Adipocyte (in vitro differentiated cells): ENCODE measurements around the gene CLEC2D.
A peak's percentile ranks its signal among the peaks of the same experiment; 100 is the strongest.
"Not testable (repeated sequence)": the region's sequence is repeated elsewhere in the genome, so short reads cannot be mapped to it uniquely, and the experiment has no call there.

Experiments
- DNase-seq: peaks from one replicate; pipeline ENCODE4 v3.0.0-alpha.2; 2015; ENCODE audit warnings: low read depth
- H3K27me3 ChIP-seq: replicated peaks from 2 replicates; pipeline ENCODE4 v1.7.0; 2013; ENCODE audit warnings: mild to moderate bottlenecking, low read length, moderate library complexity; ENCODE audit not compliant: control insufficient read depth, insufficient read depth
- H3K36me3 ChIP-seq: 2 replicates; pipeline ENCODE4 v1.7.0; 2013; ENCODE audit warnings: low read length, mild to moderate bottlenecking, moderate library complexity; ENCODE audit not compliant: control insufficient read depth, insufficient read depth, severe bottlenecking
- H3K4me1 ChIP-seq: 2 replicates; pipeline ENCODE4 v1.7.0; 2013; ENCODE audit warnings: mild to moderate bottlenecking, low read length, moderate library complexity; ENCODE audit not compliant: control insufficient read depth, insufficient read depth
- H3K4me3 ChIP-seq: 2 replicates; pipeline ENCODE4 v1.7.0; 2013; ENCODE audit warnings: mild to moderate bottlenecking, low read length, moderate library complexity
- H3K9ac ChIP-seq: 2 replicates; pipeline ENCODE4 v1.7.0; 2013; ENCODE audit warnings: mild to moderate bottlenecking, low read length, moderate library complexity
- H3K9me3 ChIP-seq: 2 replicates; pipeline ENCODE4 v1.7.0; 2013; ENCODE audit warnings: mild to moderate bottlenecking, low read length, moderate library complexity; ENCODE audit not compliant: control insufficient read depth

Gene CLEC2D

DNA sequence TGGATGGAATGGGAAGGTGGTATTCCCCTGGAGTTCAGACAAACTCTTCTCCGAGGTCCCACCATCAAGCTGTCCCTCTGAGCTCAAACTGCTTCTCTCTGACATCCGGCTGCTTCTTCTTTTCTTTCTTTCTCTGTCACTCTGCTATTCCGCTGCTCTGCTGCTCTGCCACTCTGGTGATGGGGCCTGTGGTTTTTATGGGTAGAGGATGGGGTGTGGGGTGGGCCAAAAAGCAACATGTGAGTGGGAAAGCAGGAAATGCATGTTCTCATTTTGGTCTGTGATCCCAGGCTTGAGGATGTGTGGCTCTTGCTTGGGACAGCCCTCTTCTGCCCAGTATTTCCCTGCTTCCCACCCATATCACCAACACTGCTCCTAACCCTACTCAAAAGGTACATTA is 32.7 kb downstream of the CLEC2D start:
- no peak overlapping the region for H3K9ac ChIP-seq
- H3K4me3 ChIP-seq = no peak overlapping the region
- H3K4me1 ChIP-seq = peaks cover 14% of the 10 kb centered on the region
- H3K27me3 ChIP-seq = no peaks in the 10 kb centered on the region
- no peak for DNase-seq
- no peaks in the 10 kb centered on the region for H3K9me3 ChIP-seq
- H3K36me3 ChIP-seq = no peaks in the 10 kb centered on the region

DNA sequence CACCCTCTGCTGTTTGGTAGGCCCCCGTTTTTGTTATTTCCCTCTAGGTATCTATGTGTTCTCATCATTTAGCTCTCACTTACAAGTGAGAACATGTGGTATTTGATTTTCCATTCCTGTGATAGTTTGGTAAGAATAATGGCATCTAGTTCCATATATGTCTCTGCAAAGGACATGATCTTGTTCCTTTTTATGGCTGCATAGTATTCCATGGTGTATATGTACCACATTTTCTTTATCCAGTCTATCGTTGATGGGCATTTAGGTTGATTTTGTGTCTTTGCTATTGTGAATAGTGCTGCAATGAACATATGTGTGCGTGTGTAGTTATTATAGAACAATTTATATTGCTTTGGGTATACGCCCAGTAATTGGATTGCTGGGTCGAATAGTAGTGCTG is 35.0 kb downstream of the CLEC2D start:
- not testable (repeated sequence) for H3K9ac ChIP-seq, H3K4me1 ChIP-seq, H3K9me3 ChIP-seq, H3K36me3 ChIP-seq, DNase-seq, H3K4me3 ChIP-seq, H3K27me3 ChIP-seq

DNA sequence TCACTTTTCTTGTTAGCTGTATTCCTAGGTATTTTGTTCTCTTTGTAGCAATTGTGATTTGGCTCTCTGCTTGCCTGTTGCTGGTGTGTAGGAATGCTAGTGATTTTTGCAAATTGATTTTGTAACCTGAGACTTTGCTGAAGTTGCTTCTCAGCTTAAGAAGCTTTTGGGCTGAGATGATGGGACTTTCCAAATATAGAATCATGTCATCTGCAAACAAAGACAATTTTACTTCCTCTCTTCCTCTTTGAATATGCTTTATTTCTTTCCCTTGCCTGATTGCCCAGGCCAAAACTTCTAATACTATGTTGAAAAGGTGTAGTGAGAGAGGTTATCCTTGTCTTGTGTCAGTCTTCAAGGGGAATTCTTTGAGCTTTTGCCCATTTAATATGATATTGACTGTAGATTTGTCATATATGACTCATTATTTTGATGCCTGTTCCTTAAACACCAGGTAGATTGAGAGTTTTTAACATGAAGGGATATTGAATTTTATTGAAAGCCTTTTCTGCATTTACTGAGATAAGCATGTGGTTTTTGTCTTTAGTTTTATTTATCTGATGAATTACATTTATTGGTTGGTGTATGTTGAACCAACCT is 36.7 kb downstream of the CLEC2D start:
- no peaks in the 10 kb centered on the region for H3K36me3 ChIP-seq
- H3K4me1 ChIP-seq = no peaks in the 10 kb centered on the region
- H3K9ac ChIP-seq = no peak overlapping the region
- H3K9me3 ChIP-seq = no peaks in the 10 kb centered on the region
- no peak overlapping the region for H3K4me3 ChIP-seq
- peaks cover 3% of the 10 kb centered on the region for H3K27me3 ChIP-seq
- DNase-seq = peak; percentile 5

DNA sequence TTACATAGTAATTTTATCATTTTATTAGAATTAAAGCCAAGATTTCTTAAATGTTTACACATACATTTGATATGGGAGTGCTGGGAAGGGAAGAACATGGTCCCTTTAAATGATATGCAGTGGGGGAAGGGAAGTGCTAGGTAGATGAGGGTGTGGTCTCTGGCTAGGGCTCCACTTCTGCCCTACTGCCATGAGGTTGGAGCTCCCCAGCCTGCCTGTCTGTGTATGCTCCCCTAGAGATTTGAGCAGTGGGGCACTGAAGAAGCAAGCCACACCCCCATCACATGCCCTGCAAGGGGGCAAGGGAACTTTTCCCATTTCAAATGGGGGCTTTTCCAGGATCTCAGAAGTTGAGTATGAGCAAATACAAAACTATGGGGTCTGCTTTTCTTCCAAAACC is 37.8 kb downstream of the CLEC2D start:
- Histone ChIP-seq H3K36me3 (no peaks in the 10 kb centered on the region), H3K4me1 (no peaks in the 10 kb centered on the region), H3K27me3 (peaks cover 3% of the 10 kb centered on the region), H3K9ac (no peak overlapping the region), H3K4me3 (no peak overlapping the region), H3K9me3 (no peaks in the 10 kb centered on the region)
- DNase-seq = no peak

DNA sequence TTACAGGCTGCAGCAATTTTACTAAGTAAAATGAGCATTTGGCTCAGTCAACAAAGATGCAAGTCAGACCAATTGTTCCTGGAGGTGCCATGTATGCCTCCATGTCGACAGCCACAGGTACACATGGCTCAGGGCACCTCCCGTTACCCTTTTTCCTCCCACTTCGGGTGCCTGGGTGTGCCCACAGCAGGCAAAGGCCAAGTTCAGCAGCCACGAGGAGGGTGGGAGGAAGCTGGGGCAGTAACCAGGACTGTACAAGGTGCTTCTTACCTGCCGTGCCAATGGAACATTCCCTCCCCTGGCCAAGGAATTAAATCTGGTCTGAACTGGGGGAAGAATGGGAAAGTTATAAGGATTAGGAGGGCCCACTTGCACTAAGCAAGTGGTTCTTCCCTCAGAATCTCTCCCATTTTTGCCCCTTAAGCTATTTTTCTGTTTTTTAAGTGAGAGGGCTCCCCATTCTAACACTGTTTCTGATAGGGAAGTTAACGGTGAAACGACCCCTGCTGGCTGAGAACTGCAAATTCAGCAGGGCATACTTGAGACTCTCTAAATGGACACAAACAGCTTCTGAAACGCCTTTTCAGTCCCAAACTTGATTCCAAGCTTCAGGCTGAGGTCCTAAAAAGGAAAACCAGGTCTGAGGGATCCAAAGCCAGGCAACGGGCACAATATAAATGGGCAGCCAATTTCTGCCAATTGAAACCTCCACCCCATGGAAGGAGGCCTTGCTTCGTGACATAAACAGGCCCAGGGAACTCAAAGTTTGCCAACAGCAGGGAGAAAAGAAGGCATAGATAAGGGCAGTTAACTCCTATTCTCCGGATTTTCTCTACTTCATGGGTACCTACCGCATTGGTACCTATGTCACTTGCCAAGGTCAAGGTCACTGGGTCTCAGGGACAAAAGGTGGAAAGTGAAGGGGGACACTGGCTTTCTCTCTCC is 38.6 kb downstream of the CLEC2D start:
- Histone ChIP-seq H3K27me3 (peaks cover 3% of the 10 kb centered on the region), H3K9ac (no peak overlapping the region), H3K4me3 (no peak overlapping the region), H3K4me1 (no peaks in the 10 kb centered on the region), H3K9me3 (no peaks in the 10 kb centered on the region), H3K36me3 (no peaks in the 10 kb centered on the region)
- DNase-seq = peak; percentile 85

DNA sequence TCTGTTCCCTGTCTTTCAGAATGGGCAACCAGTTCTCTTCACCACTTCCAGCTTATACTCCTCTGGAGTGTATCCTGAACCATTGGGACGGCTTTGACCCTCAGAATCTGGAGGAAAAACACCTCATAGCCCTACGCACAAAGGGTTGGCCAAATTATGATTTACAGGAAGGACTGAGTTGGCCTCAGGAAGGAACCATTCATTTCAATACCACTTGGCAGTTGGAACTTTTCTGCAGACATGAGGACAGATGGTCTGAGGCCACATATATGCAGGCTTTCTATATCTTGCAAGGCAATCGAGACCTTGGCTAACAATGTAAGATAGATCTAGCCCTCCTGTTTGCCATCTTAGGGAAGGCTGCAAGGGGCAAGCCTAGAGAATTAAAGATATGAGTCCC is 39.3 kb downstream of the CLEC2D start:
- no peak overlapping the region for H3K4me3 ChIP-seq
- H3K9me3 ChIP-seq = no peaks in the 10 kb centered on the region
- DNase-seq = no peak
- peaks cover 3% of the 10 kb centered on the region for H3K27me3 ChIP-seq
- no peaks in the 10 kb centered on the region for H3K36me3 ChIP-seq
- H3K9ac ChIP-seq = no peak overlapping the region
- no peaks in the 10 kb centered on the region for H3K4me1 ChIP-seq

DNA sequence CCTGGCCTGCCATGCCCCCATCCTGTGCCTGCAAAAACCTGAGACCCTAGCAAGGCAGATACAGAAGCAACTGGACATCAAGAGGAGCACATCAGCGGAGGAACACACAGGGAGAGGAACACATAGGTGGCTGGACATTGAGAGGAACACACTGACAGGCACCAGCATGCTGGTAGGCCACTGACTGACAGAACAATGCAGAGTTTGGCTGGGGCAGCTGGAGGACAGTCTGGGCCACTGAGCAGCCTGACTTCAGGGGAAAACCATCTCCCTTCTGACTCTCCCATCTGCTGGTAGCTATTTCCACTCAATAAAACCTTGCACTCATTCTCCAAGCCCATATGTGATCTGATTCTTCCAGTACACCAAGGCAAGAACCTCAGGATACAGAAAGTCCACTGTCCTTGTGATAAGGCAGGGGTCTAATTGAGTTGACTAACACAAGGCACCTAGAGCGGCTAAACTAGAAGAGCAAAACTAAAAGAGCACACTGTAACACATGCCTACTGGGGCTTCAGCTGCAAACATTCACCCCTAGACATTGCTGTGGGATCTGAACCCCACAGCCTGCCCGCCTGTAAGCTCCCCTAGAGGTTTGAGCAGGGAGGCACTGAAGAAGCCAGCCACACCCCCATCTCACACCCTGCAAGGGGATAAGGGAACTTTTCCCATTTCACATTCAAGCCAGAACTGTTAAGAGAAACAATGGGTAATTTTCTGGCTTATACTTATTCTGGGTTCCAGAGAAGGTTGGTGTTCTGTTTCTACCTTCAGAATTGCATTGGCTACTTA is 41.3 kb downstream of the CLEC2D start:
- Histone ChIP-seq H3K9ac (no peak overlapping the region), H3K4me3 (no peak overlapping the region), H3K9me3 (no peaks in the 10 kb centered on the region), H3K36me3 (no peaks in the 10 kb centered on the region), H3K4me1 (no peaks in the 10 kb centered on the region), H3K27me3 (peaks cover 3% of the 10 kb centered on the region)
- no peak for DNase-seq

DNA sequence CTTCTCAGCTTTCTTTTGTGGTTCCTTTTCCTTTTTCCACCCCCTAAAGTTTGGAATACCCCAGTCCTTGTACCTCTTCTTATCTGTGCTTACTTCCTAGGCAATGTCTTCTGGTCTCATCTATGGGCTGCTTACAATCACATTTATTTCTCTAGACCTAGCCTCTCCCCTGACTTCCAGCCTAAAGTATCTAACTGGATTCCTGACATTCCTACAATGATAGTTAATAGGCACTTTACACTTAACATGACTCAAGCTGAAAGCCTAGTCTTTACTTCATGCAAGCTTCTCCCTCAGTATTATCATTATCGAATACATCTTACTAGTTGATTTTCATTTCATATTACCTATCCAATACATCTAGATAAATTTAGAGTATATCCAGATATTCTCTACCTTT is 42.2 kb downstream of the CLEC2D start:
- Histone ChIP-seq H3K9me3 (no peaks in the 10 kb centered on the region), H3K9ac (no peak overlapping the region), H3K4me3 (no peak overlapping the region), H3K4me1 (no peaks in the 10 kb centered on the region), H3K36me3 (no peaks in the 10 kb centered on the region), H3K27me3 (peaks cover 3% of the 10 kb centered on the region)
- DNase-seq = no peak

DNA sequence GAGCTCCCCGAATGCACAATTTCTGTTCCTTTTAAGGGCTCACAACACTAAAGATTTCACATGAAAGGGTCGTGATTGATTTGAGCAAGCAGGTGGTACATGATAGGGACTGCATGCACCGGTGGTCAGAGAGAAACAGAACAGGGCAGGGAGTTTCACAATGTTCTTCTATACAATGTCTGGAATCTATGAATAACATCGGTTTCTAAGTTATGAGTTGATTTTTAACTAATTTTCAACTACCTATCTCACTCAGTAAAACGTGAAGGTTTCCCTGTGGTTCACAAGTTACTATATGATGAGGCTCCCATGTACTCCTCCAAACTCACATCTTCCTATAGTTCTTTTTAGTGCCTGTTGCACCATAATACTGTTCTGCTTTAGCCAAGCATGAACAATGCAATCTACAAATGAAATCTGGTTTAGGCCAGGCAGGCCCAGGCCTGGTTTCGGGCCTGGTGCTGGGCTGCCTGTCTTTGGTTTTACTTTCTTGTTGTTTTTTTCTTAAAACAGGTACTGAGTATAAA is 43.6 kb downstream of the CLEC2D start:
- not testable (repeated sequence) for DNase-seq, H3K4me1 ChIP-seq

DNA sequence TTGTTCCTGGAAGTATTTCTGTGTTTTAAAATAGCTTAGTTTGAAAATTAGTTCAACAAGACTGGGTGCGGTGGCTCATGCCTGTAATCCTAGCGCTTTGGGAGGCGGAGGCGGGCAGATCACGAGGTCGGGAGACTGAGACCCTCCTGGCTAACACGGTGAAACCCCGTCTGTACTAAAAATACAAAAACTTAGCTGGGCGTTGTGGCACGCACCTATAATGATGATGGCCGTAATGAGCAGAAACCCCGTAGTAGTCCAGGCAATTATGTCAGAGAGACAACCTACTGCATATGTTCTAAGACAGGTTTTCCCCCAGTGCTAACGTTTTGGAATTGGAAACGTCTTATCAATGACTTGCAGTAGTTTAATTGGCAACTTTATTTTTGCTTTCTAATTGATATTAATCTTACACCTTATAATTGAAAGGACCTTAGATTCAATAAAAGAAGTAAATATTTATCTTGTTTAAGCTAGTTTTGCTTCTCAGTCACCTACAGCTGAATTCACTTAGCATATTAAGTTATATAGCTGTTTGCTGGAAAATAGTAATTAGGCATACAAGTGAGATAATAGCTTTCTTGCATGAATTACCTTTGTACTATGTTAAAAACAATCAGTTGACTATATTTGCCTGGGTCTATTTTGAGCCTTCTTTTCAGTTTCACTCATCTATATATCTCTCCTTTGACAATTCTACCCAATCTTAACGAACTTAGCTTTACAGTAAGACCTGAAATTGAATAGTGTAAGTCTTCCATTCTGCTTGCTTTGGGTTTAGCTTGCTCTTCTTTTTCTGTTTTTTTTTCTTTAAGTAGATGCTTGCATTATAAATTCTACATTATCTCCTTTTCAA is 47.8 kb downstream of the CLEC2D start:
- no peak overlapping the region for H3K4me3 ChIP-seq
- H3K27me3 ChIP-seq = no peaks in the 10 kb centered on the region
- H3K4me1 ChIP-seq = no peaks in the 10 kb centered on the region
- H3K9me3 ChIP-seq = no peaks in the 10 kb centered on the region
- DNase-seq = no peak
- H3K9ac ChIP-seq = no peak overlapping the region
- no peaks in the 10 kb centered on the region for H3K36me3 ChIP-seq

More for the DNA sequence above, 43.6 kb downstream of the CLEC2D start:
- H3K4me3 ChIP-seq, H3K9ac ChIP-seq, H3K9me3 ChIP-seq, H3K27me3 ChIP-seq, H3K36me3 ChIP-seq: not testable (repeated sequence)
